Cerebellar nuclear complex (tissue), 1 donor: ENCODE data around the gene PLCXD1.
"Not testable (repeated sequence)": the region's sequence is repeated elsewhere in the genome, so short reads cannot be mapped to it uniquely, and the experiment has no call there.

Experiments used
- DNase-seq, 2 experiments: peaks; one replicate each; lab custom pipeline; 2025; lab: John Stamatoyannopoulos, UW

PLCXD1 gene

GRCh38 chrX:264006-264405 is 17.2 kb upstream of the PLCXD1 start:
- not testable (repeated sequence) for DNase-seq

- DNase-seq: no peak
Observed at GRCh38 chrX:264634-265455, 16.3 kb upstream of the PLCXD1 start.

GRCh38 chrX:265502-265901 is 15.7 kb upstream of the PLCXD1 start:
- no peak for DNase-seq

- no peak for DNase-seq
Observed at GRCh38 chrX:267771-268261, 13.4 kb upstream of the PLCXD1 start.

- DNase-seq: no peak
Observed at GRCh38 chrX:270848-271367, 10.3 kb upstream of the PLCXD1 start.

GRCh38 chrX:274904-275475 is 6.2 kb upstream of the PLCXD1 start:
- no peak for DNase-seq

GRCh38 chrX:275476-275966 is 5.7 kb upstream of the PLCXD1 start:
- no peak for DNase-seq

- DNase-seq: no peak
Observed at GRCh38 chrX:275967-276580, 5.1 kb upstream of the PLCXD1 start.

GRCh38 chrX:276581-277201 is 4.5 kb upstream of the PLCXD1 start:
- no peak for DNase-seq

GRCh38 chrX:279757-280604 is 1.2 kb upstream of the PLCXD1 start:
- not testable (repeated sequence) for DNase-seq

- not testable (repeated sequence) for DNase-seq
Observed at GRCh38 chrX:280722-281121, 459 bp upstream of the PLCXD1 start.

GRCh38 chrX:282000-282681 is 960 bp downstream of the PLCXD1 start:
- DNase-seq: not testable (repeated sequence)

GRCh38 chrX:283115-283845 is 2.1 kb downstream of the PLCXD1 start:
- DNase-seq: no peak

- no peak for DNase-seq
Observed at GRCh38 chrX:285076-285677, 4.0 kb downstream of the PLCXD1 start.

GRCh38 chrX:287670-288069 is 6.5 kb downstream of the PLCXD1 start:
- DNase-seq: no peak

- DNase-seq: no peak
Observed at GRCh38 chrX:288561-288991, 7.4 kb downstream of the PLCXD1 start.

GRCh38 chrX:290476-291166 is 9.4 kb downstream of the PLCXD1 start:
- DNase-seq: no peak

GRCh38 chrX:291411-291901 is 10.3 kb downstream of the PLCXD1 start:
- no peak for DNase-seq
